ENCODE results near the gene EXOC6B.

GRCh38 chr2:72759755-72760154 is 66.1 kb downstream of the EXOC6B start:
- TF ChIP-seq ADNP (tag; IDR thresholded peaks at IDR 0.05) (no peak), MAX (CRISPR knock-in tag; IDR thresholded peaks at IDR 0.05) (no peak), SRF (CRISPR knock-in tag; IDR thresholded peaks at IDR 0.05) (no peak), FUS (optimal IDR thresholded peaks at IDR 0.05; ENCODE audit: low read depth, low read length) (no peak)

Measured in K562 (cell line).